SK-N-SH (cell line): ENCODE measurements around the gene ZNF620. TPM values are rescaled to one million over a fixed set of nuclear protein-coding genes. Genes with fewer than 3 reads are reported as not detected.

Source experiments
- CTCF ChIA-PET: fragments of 300-600, 350-600 bp; formaldehyde crosslinking; extraction: SDS; loops from one replicate; lab custom pipeline; 2021; lab: Yijun Ruan, JAX
- POLR2A ChIA-PET: fragments of 350-600 bp; sonication (Branson Sonifier 250); formaldehyde crosslinking; extraction: SDS; loops from one replicate; lab custom pipeline; 2020; ENCODE audit warnings: antibody characterized with exemption, inconsistent platforms; lab: Yijun Ruan, JAX
- DNase-seq: peaks from one replicate; pipeline ENCODE4 v3.0.0; 2012
- H2AFZ ChIP-seq: fragments of 200-600 bp; sonication (generic); 2 replicates; pipeline ENCODE4 v1.8.1; 2016; ENCODE audit warnings: antibody characterized with exemption, mild to moderate bottlenecking, low read depth
- H3F3A ChIP-seq: fragments of 200-600 bp; sonication (generic); replicated peaks from 2 replicates; pipeline ENCODE3; 2016; ENCODE audit warnings: antibody characterized with exemption, mild to moderate bottlenecking; ENCODE audit not compliant: insufficient read depth
- H3K27ac ChIP-seq, 2 experiments: fragments of 200-500 bp in 1 of 2; fragments of 200-600 bp in 1 of 2; sonication (Bioruptor generic) in 1 of 2; sonication (generic), shearing (Covaris generic) in 1 of 2; 2 replicates each; pipeline versions ENCODE4 v1.5.1 to v1.6.1; 2014 to 2016; ENCODE audit warnings: low read depth in 2 of 2, inconsistent platforms in 1 of 2, low read length in 1 of 2, mild to moderate bottlenecking in 1 of 2, mixed read lengths in 1 of 2
- H3K27me3 ChIP-seq: fragments of 200-600 bp; sonication (generic), shearing (Covaris generic); 2 replicates; pipeline ENCODE4 v1.6.1; 2016; ENCODE audit warnings: mixed run types; ENCODE audit not compliant: insufficient read depth
- H3K36me3 ChIP-seq, 2 experiments: fragments of 200-500 bp in 1 of 2; fragments of 200-600 bp in 1 of 2; sonication (Bioruptor generic) in 1 of 2; sonication (generic) in 1 of 2; replicated peaks in 1 of 2; 2 replicates each; pipeline versions ENCODE3 to v1.5.1; 2014 to 2016; ENCODE audit warnings: low read length in 1 of 2, mild to moderate bottlenecking in 1 of 2; ENCODE audit not compliant: insufficient read depth in 2 of 2, control insufficient read depth in 1 of 2
- H3K4me1 ChIP-seq, 2 experiments: fragments of 200-500 bp in 1 of 2; fragments of 200-600 bp in 1 of 2; sonication (Bioruptor generic) in 1 of 2; sonication (generic), shearing (Covaris generic) in 1 of 2; 2 replicates each; pipeline versions ENCODE4 v1.5.1 to v1.6.1; 2014 to 2016; ENCODE audit warnings: low read depth in 1 of 2, low read length in 1 of 2, mixed run types in 1 of 2; ENCODE audit not compliant: insufficient read depth in 2 of 2, control insufficient read depth in 1 of 2
- H3K4me2 ChIP-seq: fragments of 200-600 bp; sonication (generic), shearing (Covaris generic); 2 replicates; pipeline ENCODE4 v1.6.1; 2017; ENCODE audit warnings: mixed run types
- H3K4me3 ChIP-seq, 2 experiments: fragments of 200-500 bp in 1 of 2; fragments of 200-600 bp in 1 of 2; sonication (Bioruptor generic) in 1 of 2; sonication (generic), shearing (Covaris generic) in 1 of 2; 2 replicates each; pipeline versions ENCODE4 v1.5.1 to v1.8.1; 2014 to 2016; ENCODE audit warnings: low read depth in 2 of 2, inconsistent platforms in 1 of 2, low read length in 1 of 2, mild to moderate bottlenecking in 1 of 2, mixed read lengths in 1 of 2, moderate library complexity in 1 of 2
- H3K79me2 ChIP-seq: fragments of 200-600 bp; sonication (generic); 2 replicates; pipeline ENCODE4 v1.8.1; 2017; ENCODE audit warnings: mild to moderate bottlenecking; ENCODE audit not compliant: insufficient read depth
- H3K9ac ChIP-seq: fragments of 200-600 bp; sonication (generic); 2 replicates; pipeline ENCODE4 v1.6.1; 2017; ENCODE audit warnings: mixed run types
- H3K9me2 ChIP-seq: fragments of 200-600 bp; sonication (generic); 2 replicates; pipeline ENCODE4 v1.6.1; 2017; ENCODE audit warnings: mixed run types
- H3K9me3 ChIP-seq: fragments of 200-600 bp; sonication (generic); 2 replicates; pipeline ENCODE4 v1.6.1; 2017; ENCODE audit warnings: mixed run types, mild to moderate bottlenecking, moderate library complexity
- H4K20me1 ChIP-seq: fragments of 200-600 bp; sonication (generic); 2 replicates; pipeline ENCODE4 v1.6.1; 2017; ENCODE audit warnings: mild to moderate bottlenecking, mixed run types; ENCODE audit not compliant: insufficient read depth
- ELF1 ChIP-seq: IDR thresholded peaks from 2 replicates; pipeline ENCODE4 v1.4.0; 2012
- EP300 ChIP-seq, 2 experiments: IDR thresholded peaks; 2 replicates each; pipeline versions ENCODE4 v1.4.0 to v1.6.1; 2012; ENCODE audit warnings: borderline replicate concordance in 1 of 2, low read depth in 1 of 2, low read length in 1 of 2
- FOXJ3 ChIP-seq: sonication (generic); formaldehyde crosslinking; IDR thresholded peaks from 2 replicates; pipeline ENCODE4 v1.5.1; 2020; ENCODE audit warnings: mild to moderate bottlenecking, missing genetic modification reagents
- GABPA ChIP-seq: IDR thresholded peaks from 2 replicates; pipeline ENCODE4 v1.4.0; 2012; ENCODE audit warnings: low read depth, mild to moderate bottlenecking
- MXI1 ChIP-seq: IDR thresholded peaks from 2 replicates; pipeline ENCODE4 v1.6.1; 2012; ENCODE audit warnings: mild to moderate bottlenecking, low read depth, low read length, improper control_type of control experiment
- NRF1 ChIP-seq: IDR thresholded peaks from 2 replicates; pipeline ENCODE4 v1.6.1; 2012; ENCODE audit warnings: low read depth, mild to moderate bottlenecking, low read length
- POLR2AphosphoS5 ChIP-seq: IDR thresholded peaks from 2 replicates; pipeline ENCODE4 v1.6.1; 2012; ENCODE audit warnings: low read depth, low read length
- REST ChIP-seq: IDR thresholded peaks from 2 replicates; pipeline ENCODE4 v1.6.1; 2012; ENCODE audit warnings: mild to moderate bottlenecking, low read depth, low read length, moderate library complexity
- RXRA ChIP-seq: IDR thresholded peaks from 2 replicates; pipeline ENCODE4 v1.4.0; 2012; ENCODE audit warnings: low read depth, mild to moderate bottlenecking, borderline replicate concordance
- SIN3A ChIP-seq: IDR thresholded peaks from 2 replicates; pipeline ENCODE4 v1.6.1; 2012; ENCODE audit warnings: low read depth, mild to moderate bottlenecking, low read length, moderate library complexity, borderline replicate concordance
- SMC3 ChIP-seq: IDR thresholded peaks from 2 replicates; pipeline ENCODE4 v1.6.1; 2012; ENCODE audit warnings: low read depth, low read length, improper control_type of control experiment
- TAF1 ChIP-seq: IDR thresholded peaks from 2 replicates; pipeline ENCODE4 v1.6.1; 2012; ENCODE audit warnings: low read depth, mild to moderate bottlenecking, low read length, moderate library complexity, borderline replicate concordance
- TCF12 ChIP-seq: IDR thresholded peaks from 2 replicates; pipeline ENCODE4 v1.4.0; 2012
- USF1 ChIP-seq: IDR thresholded peaks from 2 replicates; pipeline ENCODE4 v1.4.0; 2012; ENCODE audit warnings: low read depth, borderline replicate concordance
- USF2 ChIP-seq: fragments of 150-350 bp; IDR thresholded peaks from 2 replicates; pipeline ENCODE4 v1.6.1; 2017; ENCODE audit warnings: antibody characterized with exemption, low read length, low read depth, borderline replicate concordance
- WGBS: methylation state at CpG from one replicate; pipeline ENCODE4 v1.1.6; 2017; ENCODE audit warnings: low lambda C conversion rate; 5-methylcytosine and 5-hydroxymethylcytosine counted together
- polyA plus RNA-seq, 3 experiments: library from polyadenylated mRNA; depleted of rRNA; stranded (reverse); fragments of >200 nt; gene quantifications; 2 replicates each; pipeline ENCODE4 v1.2.3, GENCODE V29; 2012
- TF ChIP-seq, protein P1 (sequence below): fragments of 200-600 bp; sonication (generic); IDR thresholded peaks from 2 replicates; pipeline ENCODE4 v1.6.1; 2017; ENCODE audit warnings: antibody characterized with exemption, mild to moderate bottlenecking, moderate library complexity
- TF ChIP-seq, protein P2 (sequence below): IDR thresholded peaks from 2 replicates; pipeline ENCODE4 v1.4.0; 2012; ENCODE audit warnings: low read depth
- TF ChIP-seq, protein P3 (sequence below): IDR thresholded peaks from 2 replicates; pipeline ENCODE4 v1.4.0; 2012; ENCODE audit warnings: low read depth, borderline replicate concordance

ZNF620 gene
- polyA plus RNA-seq, 1 of the 3 experiments (the other 2 are of a cell fraction), result 2.0 TPM

- ChIA-PET CTCF (interaction anchor here (1.9 kb wide), 1 partner anchor 12 kb away, joined by 6 read pairs; the partner anchor contains the start of gene ZNF620), POLR2A (no interaction called here)
- Histone ChIP-seq H3K27me3 (no peaks in the 10 kb centered on the region), H3K9ac (no peak overlapping the region), H3K4me1 (0 out of 4 replicates have a peak, but pooled peaks cover 0 to 8% of the 10 kb centered on the region in 2 experiments), H3K27ac (no peak overlapping the region), H3K9me3 (no peaks in the 10 kb centered on the region), H3K36me3 (peaks cover 0 to 4% of the 10 kb centered on the region in 2 experiments), H2AFZ (no peak overlapping the region), H3K4me2 (no peak overlapping the region)
- DNase-seq, result no peak
- 86% methylated on average over 1 of the region's 1 CpG for whole genome bisulfite sequencing
- TF ChIP-seq TCF12, result no peak
- TF ChIP-seq, all 33 proteins: peak for 0
- Histone ChIP-seq H3K9me2 (no peaks in the 10 kb centered on the region), H4K20me1 (no peaks in the 10 kb centered on the region), H3K79me2 (no peaks in the 10 kb centered on the region), H3F3A (peaks cover 4% of the 10 kb centered on the region), H3K4me3 (no peak overlapping the region)
These were observed 12.2 kb downstream of the ZNF620 start for GRCh38 chr3:40518067-40518466.

GRCh38 chr3:40518848-40519247, 13.0 kb downstream of the ZNF620 start:
- ChIA-PET CTCF (interaction anchor here (1.9 kb wide), 1 partner anchor 13 kb away, joined by 6 read pairs; the partner anchor contains the start of gene ZNF620), POLR2A (no interaction called here)
- H3K79me2 ChIP-seq, result no peaks in the 10 kb centered on the region
- H3K9me3 ChIP-seq, result no peaks in the 10 kb centered on the region
- H3K9ac ChIP-seq, result no peak overlapping the region
- peaks cover 4% of the 10 kb centered on the region for H3F3A ChIP-seq
- H2AFZ ChIP-seq, result no peak overlapping the region
- H4K20me1 ChIP-seq, result no peaks in the 10 kb centered on the region
- 84% methylated on average over 1 of the region's 1 CpG for WGBS
- H3K9me2 ChIP-seq, result no peaks in the 10 kb centered on the region
- no peak overlapping the region for H3K27ac ChIP-seq
- no peak for DNase-seq
- no peak overlapping the region for H3K4me2 ChIP-seq
- peaks cover 0 to 4% of the 10 kb centered on the region in 2 experiments for H3K36me3 ChIP-seq
- H3K27me3 ChIP-seq, result no peaks in the 10 kb centered on the region
- no peak overlapping the region for H3K4me3 ChIP-seq
- 0 out of 4 replicates have a peak, but pooled peaks cover 0 to 8% of the 10 kb centered on the region in 2 experiments for H3K4me1 ChIP-seq
- TF ChIP-seq EP300 (IDR thresholded peaks at IDR 0.05; ENCODE audit: borderline replicate concordance in 1 of 2, low read depth in 1 of 2, low read length in 1 of 2) (no peak), POLR2AphosphoS5 (no peak), SMC3 (no peak), USF1 (no peak), TAF1 (no peak), REST (no peak), GABPA (no peak), ELF1 (no peak), MXI1 (no peak), SIN3A (no peak), FOXJ3 (no peak), NRF1 (no peak), RXRA (no peak), USF2 (no peak)
- TF ChIP-seq, protein P1, sequence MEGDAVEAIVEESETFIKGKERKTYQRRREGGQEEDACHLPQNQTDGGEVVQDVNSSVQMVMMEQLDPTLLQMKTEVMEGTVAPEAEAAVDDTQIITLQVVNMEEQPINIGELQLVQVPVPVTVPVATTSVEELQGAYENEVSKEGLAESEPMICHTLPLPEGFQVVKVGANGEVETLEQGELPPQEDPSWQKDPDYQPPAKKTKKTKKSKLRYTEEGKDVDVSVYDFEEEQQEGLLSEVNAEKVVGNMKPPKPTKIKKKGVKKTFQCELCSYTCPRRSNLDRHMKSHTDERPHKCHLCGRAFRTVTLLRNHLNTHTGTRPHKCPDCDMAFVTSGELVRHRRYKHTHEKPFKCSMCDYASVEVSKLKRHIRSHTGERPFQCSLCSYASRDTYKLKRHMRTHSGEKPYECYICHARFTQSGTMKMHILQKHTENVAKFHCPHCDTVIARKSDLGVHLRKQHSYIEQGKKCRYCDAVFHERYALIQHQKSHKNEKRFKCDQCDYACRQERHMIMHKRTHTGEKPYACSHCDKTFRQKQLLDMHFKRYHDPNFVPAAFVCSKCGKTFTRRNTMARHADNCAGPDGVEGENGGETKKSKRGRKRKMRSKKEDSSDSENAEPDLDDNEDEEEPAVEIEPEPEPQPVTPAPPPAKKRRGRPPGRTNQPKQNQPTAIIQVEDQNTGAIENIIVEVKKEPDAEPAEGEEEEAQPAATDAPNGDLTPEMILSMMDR, result no peak
- TF ChIP-seq, protein P2, sequence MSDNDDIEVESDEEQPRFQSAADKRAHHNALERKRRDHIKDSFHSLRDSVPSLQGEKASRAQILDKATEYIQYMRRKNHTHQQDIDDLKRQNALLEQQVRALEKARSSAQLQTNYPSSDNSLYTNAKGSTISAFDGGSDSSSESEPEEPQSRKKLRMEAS, result no peak
- TF ChIP-seq, protein P3, sequence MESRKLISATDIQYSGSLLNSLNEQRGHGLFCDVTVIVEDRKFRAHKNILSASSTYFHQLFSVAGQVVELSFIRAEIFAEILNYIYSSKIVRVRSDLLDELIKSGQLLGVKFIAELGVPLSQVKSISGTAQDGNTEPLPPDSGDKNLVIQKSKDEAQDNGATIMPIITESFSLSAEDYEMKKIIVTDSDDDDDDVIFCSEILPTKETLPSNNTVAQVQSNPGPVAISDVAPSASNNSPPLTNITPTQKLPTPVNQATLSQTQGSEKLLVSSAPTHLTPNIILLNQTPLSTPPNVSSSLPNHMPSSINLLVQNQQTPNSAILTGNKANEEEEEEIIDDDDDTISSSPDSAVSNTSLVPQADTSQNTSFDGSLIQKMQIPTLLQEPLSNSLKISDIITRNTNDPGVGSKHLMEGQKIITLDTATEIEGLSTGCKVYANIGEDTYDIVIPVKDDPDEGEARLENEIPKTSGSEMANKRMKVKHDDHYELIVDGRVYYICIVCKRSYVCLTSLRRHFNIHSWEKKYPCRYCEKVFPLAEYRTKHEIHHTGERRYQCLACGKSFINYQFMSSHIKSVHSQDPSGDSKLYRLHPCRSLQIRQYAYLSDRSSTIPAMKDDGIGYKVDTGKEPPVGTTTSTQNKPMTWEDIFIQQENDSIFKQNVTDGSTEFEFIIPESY, result no peak
